Fibroblast of lung (primary cell): ENCODE measurements around the gene NRG2.

Experiments
- CTCF ChIP-seq, 2 donors: IDR thresholded peaks in 1 of 2; conservative IDR thresholded peaks in 1 of 2; 1 replicate in 1 of 2; 2 replicates in 1 of 2; pipeline ENCODE4 v1.5.1; 2011 to 2012; ENCODE audit warnings: low read length in 2 of 2, control low read depth in 1 of 2, inconsistent platforms in 1 of 2, low read depth in 1 of 2, mild to moderate bottlenecking in 1 of 2
- EZH2 ChIP-seq: IDR thresholded peaks from 2 replicates; pipeline ENCODE4 v1.5.1; 2012; ENCODE audit warnings: low read length, control low read depth, mild to moderate bottlenecking; ENCODE audit errors: missing control alignments

- TF ChIP-seq CTCF (conservative IDR thresholded peaks at IDR 0.05 in 1 of 2, IDR thresholded peaks at IDR 0.05 in 1 of 2; ENCODE audit: low read depth in 1 of 2, low read length in 2 of 2) = no peak
- no peak for TF ChIP-seq EZH2
Measured at GRCh38 chr5:140018920-140019644, 24.0 kb downstream of the NRG2 start.
